Upper lobe of left lung (tissue), 4 donors: ENCODE data around the gene TRIM71.
"Not testable (repeated sequence)": the region's sequence is repeated elsewhere in the genome, so short reads cannot be mapped to it uniquely, and the experiment has no call there.

Source experiments
- EP300 ChIP-seq, 4 donors: sonication (generic); formaldehyde crosslinking; IDR thresholded peaks; one replicate each; pipeline ENCODE4 v1.5.1; 2017; ENCODE audit warnings: antibody characterized with exemption in 4 of 4, control low read depth in 2 of 4
- TF ChIP-seq, protein P1 (sequence below), 6 experiments: fragments of 450-650 bp in 4 of 6; fragments of 200-600 bp in 2 of 6; sonication (generic) in 2 of 6; IDR thresholded peaks; one replicate each; pipeline ENCODE4 v1.5.1; 2016 to 2019; ENCODE audit warnings: antibody characterized with exemption in 6 of 6

DNA sequence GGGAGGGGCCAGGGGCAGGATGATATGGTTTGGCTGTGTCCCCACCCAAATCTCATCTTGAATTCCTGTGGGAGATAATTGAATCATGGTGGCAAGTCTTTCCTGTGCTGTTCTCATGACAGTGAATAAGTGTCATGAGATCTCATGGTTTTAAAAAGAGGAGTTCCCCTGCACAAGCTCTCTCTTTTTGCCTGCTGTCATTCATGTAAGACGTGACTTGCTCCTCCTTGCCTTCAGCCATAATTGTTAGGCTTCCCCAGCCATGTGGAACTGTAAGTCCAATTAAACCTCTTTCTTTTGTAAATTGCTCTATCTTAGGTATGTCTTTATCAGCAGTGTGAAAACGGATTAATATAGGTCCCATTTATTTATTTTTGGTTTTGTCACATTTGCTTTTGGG, 113.5 kb downstream of the TRIM71 start:
- TF ChIP-seq, protein P1, sequence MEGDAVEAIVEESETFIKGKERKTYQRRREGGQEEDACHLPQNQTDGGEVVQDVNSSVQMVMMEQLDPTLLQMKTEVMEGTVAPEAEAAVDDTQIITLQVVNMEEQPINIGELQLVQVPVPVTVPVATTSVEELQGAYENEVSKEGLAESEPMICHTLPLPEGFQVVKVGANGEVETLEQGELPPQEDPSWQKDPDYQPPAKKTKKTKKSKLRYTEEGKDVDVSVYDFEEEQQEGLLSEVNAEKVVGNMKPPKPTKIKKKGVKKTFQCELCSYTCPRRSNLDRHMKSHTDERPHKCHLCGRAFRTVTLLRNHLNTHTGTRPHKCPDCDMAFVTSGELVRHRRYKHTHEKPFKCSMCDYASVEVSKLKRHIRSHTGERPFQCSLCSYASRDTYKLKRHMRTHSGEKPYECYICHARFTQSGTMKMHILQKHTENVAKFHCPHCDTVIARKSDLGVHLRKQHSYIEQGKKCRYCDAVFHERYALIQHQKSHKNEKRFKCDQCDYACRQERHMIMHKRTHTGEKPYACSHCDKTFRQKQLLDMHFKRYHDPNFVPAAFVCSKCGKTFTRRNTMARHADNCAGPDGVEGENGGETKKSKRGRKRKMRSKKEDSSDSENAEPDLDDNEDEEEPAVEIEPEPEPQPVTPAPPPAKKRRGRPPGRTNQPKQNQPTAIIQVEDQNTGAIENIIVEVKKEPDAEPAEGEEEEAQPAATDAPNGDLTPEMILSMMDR (IDR thresholded peaks at IDR 0.05) = not testable (repeated sequence)
- TF ChIP-seq EP300 (IDR thresholded peaks at IDR 0.05) = not testable (repeated sequence)
